Endothelial cell of umbilical vein (primary cell): ENCODE measurements around the gene GLUD2. TPM values are rescaled to one million over a fixed set of nuclear protein-coding genes. Genes with fewer than 3 reads are reported as not detected.

Experiments
- BruUV-seq: library from RNA; stranded (reverse); fragments of 400-500 nt; replicated peaks from 2 replicates; lab custom pipeline; 2021; lab: Mats Ljungman, UMichigan
- CTCF ChIA-PET: fragments of 300-600, 350-600 bp; sonication (Branson Sonifier 250); formaldehyde crosslinking; loops from one replicate; lab custom pipeline; 2021; ENCODE audit warnings: antibody characterized with exemption, inconsistent platforms; lab: Charles Lee
- POLR2A ChIA-PET: fragments of 300-600, 350-600 bp; sonication (Branson Sonifier 250); formaldehyde crosslinking; loops from one replicate; lab custom pipeline; 2021; ENCODE audit warnings: antibody characterized with exemption, inconsistent platforms; lab: Charles Lee
- DNase-seq: peaks from one replicate; pipeline ENCODE4 v3.0.0-alpha.2; 2011; ENCODE audit warnings: low read depth, low spot score
- FAIRE-seq: peaks from 2 replicates; lab custom pipeline; 2011; peaks lifted over from hg19 to GRCh38; lab: Jason Lieb, UNC
- H2AFZ ChIP-seq: 2 replicates; pipeline ENCODE4 v1.6.0; 2012; ENCODE audit warnings: low read depth, low read length, control low read depth, inconsistent platforms
- H3K27ac ChIP-seq: 2 replicates; pipeline ENCODE4 v1.5.1; 2011; ENCODE audit warnings: low read depth, mild to moderate bottlenecking, control low read depth, low read length, moderate library complexity; ENCODE audit not compliant: insufficient read depth
- H3K27me3 ChIP-seq, 2 experiments: 2 replicates each; pipeline versions ENCODE4 v1.6.0 to v1.6.1; 2011; ENCODE audit warnings: low read length in 2 of 2, mixed read lengths in 1 of 2; ENCODE audit not compliant: control insufficient read depth in 2 of 2, insufficient read depth in 2 of 2
- H3K36me3 ChIP-seq, 2 experiments: 2 replicates in 1 of 2; 3 replicates in 1 of 2; pipeline ENCODE4 v1.5.1; 2011; ENCODE audit warnings: low read length in 2 of 2, mild to moderate bottlenecking in 1 of 2, moderate library complexity in 1 of 2; ENCODE audit not compliant: control insufficient read depth in 2 of 2, insufficient read depth in 2 of 2; ENCODE audit errors: extremely low read depth in 1 of 2
- H3K4me1 ChIP-seq: 3 replicates; pipeline ENCODE4 v1.5.1; 2011; ENCODE audit warnings: mild to moderate bottlenecking, low read length; ENCODE audit not compliant: control insufficient read depth, insufficient read depth; ENCODE audit errors: extremely low read depth
- H3K4me2 ChIP-seq: 2 replicates; pipeline ENCODE4 v1.6.1; 2011; ENCODE audit warnings: low read length, control low read depth, mixed read lengths; ENCODE audit not compliant: insufficient read depth
- H3K4me3 ChIP-seq, 3 experiments: fragments of 200-600 bp in 1 of 3; sonication (generic), shearing (Covaris generic) in 1 of 3; replicated peaks in 1 of 3; 2 replicates each; pipeline ENCODE4 v1.5.1; 2011 to 2016; ENCODE audit warnings: control low read depth in 3 of 3, low read length in 3 of 3, mild to moderate bottlenecking in 2 of 3, inconsistent platforms in 1 of 3, low read depth in 1 of 3, moderate library complexity in 1 of 3; ENCODE audit not compliant: insufficient read depth in 1 of 3
- H3K79me2 ChIP-seq: 2 replicates; pipeline ENCODE4 v1.6.0; 2012; ENCODE audit warnings: low read length, inconsistent platforms; ENCODE audit not compliant: control insufficient read depth, insufficient read depth
- H3K9ac ChIP-seq: replicated peaks from 2 replicates; pipeline ENCODE3; 2011; ENCODE audit warnings: low read length, control low read depth; ENCODE audit not compliant: insufficient read depth; ENCODE audit errors: extremely low read depth
- H3K9me1 ChIP-seq: replicated peaks from 3 replicates; pipeline ENCODE4 v1.6.0; 2011; ENCODE audit warnings: mild to moderate bottlenecking, low read length; ENCODE audit not compliant: control insufficient read depth, insufficient read depth; ENCODE audit errors: extremely low read depth
- H3K9me3 ChIP-seq: replicated peaks from 2 replicates; pipeline ENCODE4 v1.5.1; 2012; ENCODE audit warnings: low read length, inconsistent platforms; ENCODE audit not compliant: control insufficient read depth, insufficient read depth
- H4K20me1 ChIP-seq: replicated peaks from 2 replicates; pipeline ENCODE3; 2011; ENCODE audit warnings: mild to moderate bottlenecking, low read length; ENCODE audit not compliant: control insufficient read depth, insufficient read depth; ENCODE audit errors: extremely low read depth
- CTCF ChIP-seq, 2 donors: IDR thresholded peaks; 1 replicate in 1 of 2; 2 replicates in 1 of 2; pipeline ENCODE4 v1.5.1; 2011; ENCODE audit warnings: low read length in 2 of 2, mild to moderate bottlenecking in 2 of 2, moderate library complexity in 2 of 2, control low read depth in 1 of 2, inconsistent platforms in 1 of 2, low read depth in 1 of 2; ENCODE audit not compliant: insufficient read depth in 1 of 2; ENCODE audit errors: extremely low read depth in 1 of 2
- EZH2 ChIP-seq: IDR thresholded peaks from 2 replicates; pipeline ENCODE4 v1.6.1; 2012; ENCODE audit warnings: borderline replicate concordance, low read depth, mild to moderate bottlenecking, moderate library complexity, low read length, inconsistent platforms; ENCODE audit not compliant: severe bottlenecking
- FOS ChIP-seq: IDR thresholded peaks from 2 replicates; pipeline ENCODE4 v1.6.1; 2011; ENCODE audit warnings: mild to moderate bottlenecking, low read length, moderate library complexity, borderline replicate concordance; ENCODE audit not compliant: insufficient read depth
- MAX ChIP-seq: IDR thresholded peaks from 2 replicates; pipeline ENCODE4 v1.6.1; 2011; ENCODE audit not compliant: insufficient read depth, insufficient read length
- MYC ChIP-seq: IDR thresholded peaks from one replicate; pipeline ENCODE4 v1.6.1; 2011; ENCODE audit warnings: mild to moderate bottlenecking, low read depth, low read length
- POLR2AphosphoS5 ChIP-seq: IDR thresholded peaks from 2 replicates; pipeline ENCODE4 v1.6.1; 2012; ENCODE audit warnings: low read depth, mild to moderate bottlenecking, control low read depth, low read length, moderate library complexity; ENCODE audit not compliant: insufficient read depth
- dilution Hi-C: fragments of 300-500 bp; cut with MboI; formaldehyde crosslinking; loops from one replicate; pipeline ENCODE4 v1.15.0; 2019; ENCODE audit warnings: low sequenced_read_pairs; ENCODE audit not compliant: extremely low pct_ligation_motif_present
- intact Hi-C: fragments of 100-400 bp; cut with micrococcal nuclease; formaldehyde crosslinking; loops from one replicate; pipeline ENCODE4 v1.10.0; 2022
- polyA plus RNA-seq, 4 experiments: library from polyadenylated mRNA; depleted of rRNA in 3 of 4; stranded (reverse) in 3 of 4; unstranded in 1 of 4; fragments of >200 nt; gene quantifications; 2 replicates each; pipeline versions ENCODE4 v1.2.1 to v1.2.3, GENCODE V29; 2011 to 2012; ENCODE audit warnings: missing spikeins in 1 of 4
- total RNA-seq: library from RNA; stranded (reverse); gene quantifications from 2 replicates; pipeline ENCODE4 v1.2.3, GENCODE V29; 2021

The GLUD2 gene
- total and polyA plus RNA-seq, 2 donors (not counting 3 experiments of a cell fraction or from before 2014, with no cell fraction given), result 0.19 to 0.33 TPM

GRCh38 chrX:121084903-121085611, 37.6 kb downstream of the GLUD2 start:
- Histone ChIP-seq H3K27me3 (no peaks in the 10 kb centered on the region), H3K36me3 (no peaks in the 10 kb centered on the region), H3K4me3 (no peak overlapping the region), H3K9me3 (no peaks in the 10 kb centered on the region), H3K9ac (no peak overlapping the region), H2AFZ (no peak overlapping the region), H3K4me2 (no peak overlapping the region), H3K9me1 (no peaks in the 10 kb centered on the region), H4K20me1 (no peaks in the 10 kb centered on the region), H3K4me1 (no peaks in the 10 kb centered on the region), H3K27ac (no peak overlapping the region), H3K79me2 (no peaks in the 10 kb centered on the region)
- BruUV-seq, result no TSS peak
- intact Hi-C loops, result no loop called here
- TF ChIP-seq CTCF (IDR thresholded peaks at IDR 0.05; ENCODE audit: extremely low read depth in 1 of 2, insufficient read depth in 1 of 2, low read depth in 1 of 2, low read length in 2 of 2) (no peak), EZH2 (no peak), MAX (no peak), MYC (no peak), FOS (no peak), POLR2AphosphoS5 (no peak)
- CTCF ChIA-PET, result no interaction called here
- dilution Hi-C loops, result no loop called here
- FAIRE-seq (no peak), DNase-seq (no peak)
- POLR2A ChIA-PET, result no interaction called here
